Mesodermal cell (in vitro differentiated cells): ENCODE measurements around the gene HMG20B.

Experiments used
- H3K27ac ChIP-seq: 2 replicates; pipeline ENCODE4 v1.7.0; 2013; ENCODE audit warnings: mild to moderate bottlenecking, low read depth, low read length, moderate library complexity; ENCODE audit not compliant: severe bottlenecking
- H3K36me3 ChIP-seq: 2 replicates; pipeline ENCODE4 v1.7.1; 2013; ENCODE audit warnings: mild to moderate bottlenecking, low read length, moderate library complexity; ENCODE audit not compliant: control insufficient read depth, insufficient read depth
- H3K4me1 ChIP-seq: one replicate; pipeline ENCODE4 v1.7.1; 2013; ENCODE audit warnings: mild to moderate bottlenecking, low read length; ENCODE audit not compliant: insufficient read depth, control insufficient read depth, poor library complexity, severe bottlenecking
- H3K4me3 ChIP-seq: 2 replicates; pipeline ENCODE4 v1.7.0; 2013; ENCODE audit warnings: low read length, control low read depth, mild to moderate bottlenecking; ENCODE audit not compliant: insufficient read depth, poor library complexity, severe bottlenecking; ENCODE audit errors: extremely low read depth
- H3K9me3 ChIP-seq: 2 replicates; pipeline ENCODE4 v1.7.1; 2013; ENCODE audit warnings: mild to moderate bottlenecking, low read length, moderate library complexity; ENCODE audit not compliant: control insufficient read depth
- WGBS, 2 experiments: methylation state at CpG; one replicate each; pipeline ENCODE4 v1.1.5; 2013; ENCODE audit warnings: missing lambda C conversion rate in 2 of 2; ENCODE audit not compliant: insufficient coverage in 2 of 2; 5-methylcytosine and 5-hydroxymethylcytosine counted together

The HMG20B gene

DNA sequence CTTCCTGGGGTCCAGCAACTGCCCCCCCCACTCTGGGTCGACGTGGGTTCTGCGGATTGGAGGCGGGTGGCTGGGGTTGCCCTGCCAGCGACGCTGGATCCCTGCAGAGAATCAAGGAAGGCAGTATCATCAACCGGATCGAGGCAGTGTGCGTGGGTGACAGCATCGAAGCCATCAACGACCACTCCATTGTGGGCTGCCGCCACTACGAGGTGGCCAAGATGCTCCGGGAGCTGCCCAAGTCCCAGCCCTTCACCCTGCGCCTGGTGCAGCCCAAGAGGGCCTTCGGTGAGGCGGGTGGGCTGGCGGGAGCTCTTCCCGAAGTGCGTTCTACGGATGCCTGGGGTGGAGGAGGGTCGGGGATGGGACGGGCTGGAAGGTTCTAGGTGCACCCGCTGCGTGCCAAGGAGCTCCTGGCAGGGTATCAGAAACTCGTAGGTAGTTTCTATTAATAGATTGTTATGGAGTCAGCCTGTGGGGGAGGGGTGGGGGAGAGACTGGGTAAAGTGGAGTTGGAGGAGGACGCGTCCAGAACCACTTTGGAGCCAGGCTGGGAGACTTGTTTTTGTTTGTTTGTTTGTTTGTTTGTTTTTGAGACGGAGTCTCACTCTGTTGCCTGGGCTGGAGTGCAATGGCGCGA is 14.1 kb downstream of the HMG20B start:
- 73 to 74% methylated on average over 26 to 30 of the region's 31 CpGs for WGBS, 2 experiments
- H3K4me1 ChIP-seq: no peaks in the 10 kb centered on the region
- H3K27ac ChIP-seq: no peak overlapping the region
- H3K9me3 ChIP-seq: peaks cover 5% of the 10 kb centered on the region
- H3K36me3 ChIP-seq: no peaks in the 10 kb centered on the region
- H3K4me3 ChIP-seq: no peak overlapping the region

DNA sequence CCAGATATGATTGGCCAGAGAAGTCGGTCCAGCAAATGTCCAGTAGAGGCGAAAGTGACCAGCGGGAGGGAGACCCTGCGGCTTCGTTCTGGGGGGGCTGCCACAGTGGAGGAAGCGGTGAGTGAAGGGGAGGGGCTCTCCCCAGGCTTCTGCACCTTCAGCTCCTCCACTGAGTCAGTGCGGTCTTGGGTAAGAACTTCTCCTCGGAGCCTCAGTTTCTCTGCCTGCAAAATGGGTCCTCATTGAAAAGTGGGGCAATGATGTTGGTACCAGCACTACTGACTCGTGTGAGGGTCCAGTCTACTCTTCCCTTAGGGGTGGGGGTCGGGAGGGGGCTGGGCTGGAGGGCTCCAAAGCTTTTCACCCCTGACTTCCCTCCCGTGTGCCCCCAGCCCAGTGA is 16.7 kb downstream of the HMG20B start:
- 87% methylated on average over 7 of the region's 11 CpGs; no CpG with 5 or more reads in 1 of the 2 experiments for WGBS, 2 experiments
- Histone ChIP-seq H3K27ac (no peak overlapping the region), H3K4me1 (no peaks in the 10 kb centered on the region)

DNA sequence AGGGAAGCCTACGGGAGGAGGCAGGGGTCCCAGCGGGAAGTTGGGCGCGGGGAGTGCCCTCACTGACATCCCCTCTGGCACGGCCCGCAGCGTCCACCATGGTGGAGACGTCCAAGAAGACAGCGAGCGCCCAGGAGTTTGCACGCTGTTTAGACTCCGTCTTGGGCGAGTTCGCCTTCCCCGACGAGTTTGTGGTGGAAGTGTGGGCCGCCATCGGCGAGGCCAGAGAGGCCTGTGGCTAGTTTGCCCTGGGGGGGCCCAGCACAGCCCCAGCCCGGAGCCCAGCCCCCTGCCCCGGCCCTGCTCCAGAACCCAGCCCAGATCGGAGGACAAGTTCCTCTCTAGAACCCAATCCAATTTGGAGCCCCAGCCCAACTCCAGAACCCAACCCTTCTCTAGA is 17.2 kb downstream of the HMG20B start:
- Histone ChIP-seq H3K4me3 (no peak overlapping the region), H3K27ac (no peak overlapping the region)
- WGBS, 2 experiments: 93 to 95% methylated on average over 19 to 22 of the region's 22 CpGs

More for the DNA sequence above, 16.7 kb downstream of the HMG20B start:
- H3K36me3 ChIP-seq: no peaks in the 10 kb centered on the region
- H3K4me3 ChIP-seq: no peak overlapping the region
- peaks cover 5% of the 10 kb centered on the region for H3K9me3 ChIP-seq

DNA sequence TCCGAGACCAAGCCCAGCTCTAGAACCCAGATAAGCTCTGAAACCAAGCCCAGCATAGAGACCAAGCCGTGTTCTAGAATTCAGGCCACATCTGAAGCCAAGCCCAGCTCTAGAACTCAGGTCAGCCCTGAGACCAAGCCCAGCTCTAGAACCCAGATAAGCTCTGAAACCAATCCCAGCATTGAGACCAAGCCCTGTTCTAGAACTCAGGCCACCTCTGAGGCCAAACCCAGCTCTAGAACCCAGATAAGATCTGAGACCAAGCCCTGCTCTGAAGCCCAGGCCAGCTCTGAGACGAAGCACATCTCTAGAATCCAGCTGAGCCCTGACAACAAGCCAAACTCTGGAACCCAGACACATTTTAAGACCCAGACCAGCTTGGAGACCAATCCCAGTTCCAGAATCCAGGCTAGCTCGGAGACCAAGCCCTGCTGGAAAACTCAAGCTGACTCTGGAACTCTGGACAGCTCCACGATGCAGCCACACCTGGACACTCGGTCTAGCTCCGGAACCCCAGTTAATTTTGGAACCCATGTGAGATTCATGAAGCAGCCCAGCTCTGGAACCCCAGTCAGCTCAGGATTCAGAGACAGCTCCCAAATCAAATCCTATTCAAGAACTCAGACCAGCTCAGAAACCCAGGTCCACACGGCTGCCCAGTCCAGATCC is 18.4 kb downstream of the HMG20B start:
- H3K27ac ChIP-seq: no peak overlapping the region
- 91 to 92% methylated on average over 7 to 8 of the region's 8 CpGs for WGBS, 2 experiments
- H3K4me3 ChIP-seq: no peak overlapping the region
- no peaks in the 10 kb centered on the region for H3K36me3 ChIP-seq
- no peaks in the 10 kb centered on the region for H3K4me1 ChIP-seq
- H3K9me3 ChIP-seq: peaks cover 5% of the 10 kb centered on the region

More for the DNA sequence above, 17.2 kb downstream of the HMG20B start:
- Histone ChIP-seq H3K36me3 (no peaks in the 10 kb centered on the region), H3K9me3 (peaks cover 5% of the 10 kb centered on the region), H3K4me1 (no peaks in the 10 kb centered on the region)

DNA sequence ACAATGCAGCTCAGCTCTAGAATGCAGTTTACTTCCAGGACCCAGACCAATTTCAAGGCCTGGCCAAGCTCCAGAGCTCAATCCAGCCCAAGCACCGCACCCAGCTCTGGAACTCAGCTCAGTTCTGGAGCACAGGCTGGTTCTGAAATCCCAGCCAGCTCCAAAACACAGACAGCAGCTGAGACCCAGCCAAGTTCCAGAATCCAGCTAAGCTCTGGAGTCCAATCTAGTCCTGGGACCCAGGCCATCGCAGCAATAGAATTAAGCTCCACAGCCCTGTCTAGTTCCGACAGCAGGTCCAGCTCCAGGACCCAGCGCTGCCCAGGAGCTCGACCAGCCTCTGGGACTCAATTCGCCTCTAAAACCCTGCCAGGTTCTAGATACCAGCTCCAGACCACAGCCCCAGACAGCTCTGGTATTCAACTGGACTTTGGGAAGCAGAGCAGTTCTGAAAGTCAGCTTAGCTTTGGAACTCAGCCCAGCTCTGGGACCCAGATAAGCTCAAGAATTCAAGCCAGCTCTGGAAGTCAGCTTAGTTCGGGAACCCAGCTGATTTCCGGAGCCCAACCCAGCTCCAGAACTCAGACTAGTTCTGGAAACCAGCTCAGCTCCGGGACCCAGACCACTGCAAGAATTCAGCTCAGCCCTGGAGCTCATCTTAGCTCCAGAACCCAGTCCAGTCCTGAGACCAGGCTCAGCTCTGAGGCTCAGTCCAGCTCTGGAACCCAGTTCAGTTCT is 19.3 kb downstream of the HMG20B start:
- H3K27ac ChIP-seq: no peak overlapping the region
- H3K36me3 ChIP-seq: no peaks in the 10 kb centered on the region
- H3K4me1 ChIP-seq: no peaks in the 10 kb centered on the region
- no peak overlapping the region for H3K4me3 ChIP-seq
- H3K9me3 ChIP-seq: peaks cover 5% of the 10 kb centered on the region
- 82 to 86% methylated on average over 9 of the region's 9 CpGs for WGBS, 2 experiments

DNA sequence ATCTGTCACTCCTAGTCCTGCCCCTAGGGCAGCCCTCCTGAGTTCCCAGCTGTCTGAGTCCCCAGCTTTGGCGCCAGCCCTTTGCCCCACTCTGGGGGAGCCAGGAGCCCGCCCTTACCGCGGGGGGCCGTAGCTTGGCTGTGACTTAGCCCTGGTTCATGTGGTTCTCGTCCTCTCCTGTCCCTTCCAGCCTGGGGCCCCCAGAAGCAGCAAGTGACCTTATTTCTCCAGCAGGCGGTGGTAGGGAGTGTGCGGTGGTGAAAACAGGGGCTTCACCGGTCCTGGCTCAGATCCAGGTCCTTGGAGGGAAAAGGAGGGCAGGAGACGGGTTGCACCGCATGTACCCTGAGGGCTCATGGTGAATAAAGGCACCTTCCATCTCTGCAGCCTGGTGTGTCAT is 20.4 kb downstream of the HMG20B start:
- Histone ChIP-seq H3K4me3 (no peak overlapping the region), H3K9me3 (peaks cover 5% of the 10 kb centered on the region), H3K4me1 (no peaks in the 10 kb centered on the region), H3K36me3 (no peaks in the 10 kb centered on the region), H3K27ac (no peak overlapping the region)
- 35 to 53% methylated on average over 6 to 11 of the region's 11 CpGs for WGBS, 2 experiments

DNA sequence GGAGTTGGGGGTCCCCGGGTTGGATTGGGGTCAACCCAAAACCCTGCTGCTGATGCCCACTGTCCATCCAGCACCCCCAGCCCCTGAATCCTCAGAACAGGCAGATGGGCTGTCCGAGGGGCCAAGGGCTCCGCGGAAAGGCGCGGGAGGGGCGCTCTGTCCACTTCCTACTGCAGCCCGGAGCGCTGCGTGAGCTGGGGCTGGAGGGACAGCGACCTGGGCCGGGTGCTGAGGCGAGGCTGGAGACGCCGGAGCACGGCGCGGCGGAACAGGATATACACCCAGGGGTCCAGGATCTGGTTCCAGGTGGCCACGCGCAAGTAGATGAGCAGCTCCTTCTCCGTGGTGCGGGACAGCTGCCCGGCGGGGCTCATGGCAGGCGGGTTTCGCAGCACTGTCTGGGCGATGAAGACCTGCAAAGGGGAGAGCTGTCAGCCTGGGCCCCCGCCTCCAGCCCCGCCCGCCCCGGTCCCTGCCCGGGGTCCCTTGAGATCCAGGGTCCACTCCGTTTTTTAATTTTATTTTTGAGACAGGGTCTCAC is 22.8 kb downstream of the HMG20B start:
- Histone ChIP-seq H3K36me3 (no peaks in the 10 kb centered on the region), H3K9me3 (peaks cover 5% of the 10 kb centered on the region), H3K27ac (no peak overlapping the region), H3K4me1 (no peaks in the 10 kb centered on the region), H3K4me3 (no peak overlapping the region)
- WGBS, 2 experiments: 91% methylated on average over 30 to 34 of the region's 34 CpGs

DNA sequence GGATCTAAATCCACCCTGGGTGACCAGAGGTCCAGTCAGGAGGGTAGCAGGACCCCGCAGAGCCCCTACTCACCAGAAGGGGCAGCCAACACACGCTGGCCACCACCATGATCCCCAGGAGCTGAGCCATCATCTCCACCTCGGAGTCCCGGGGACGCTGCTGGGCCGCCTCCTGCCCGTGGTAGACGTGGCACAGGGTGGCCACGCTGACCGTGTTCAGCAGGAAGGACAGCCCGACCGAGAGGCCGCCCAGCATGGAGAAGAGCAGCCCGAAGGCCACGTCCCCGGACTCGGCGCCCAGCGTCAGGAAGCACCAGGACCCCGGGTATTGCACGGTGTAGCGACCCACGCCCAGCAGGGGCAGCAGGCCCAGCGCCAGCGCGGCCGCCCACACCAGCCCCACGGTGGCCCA is 27.0 kb downstream of the HMG20B start:
- Histone ChIP-seq H3K36me3 (no peaks in the 10 kb centered on the region), H3K4me3 (no peak overlapping the region), H3K4me1 (peaks cover 8% of the 10 kb centered on the region), H3K9me3 (no peaks in the 10 kb centered on the region), H3K27ac (no peak overlapping the region)
- WGBS, 2 experiments: 90 to 91% methylated on average over 27 to 28 of the region's 28 CpGs

DNA sequence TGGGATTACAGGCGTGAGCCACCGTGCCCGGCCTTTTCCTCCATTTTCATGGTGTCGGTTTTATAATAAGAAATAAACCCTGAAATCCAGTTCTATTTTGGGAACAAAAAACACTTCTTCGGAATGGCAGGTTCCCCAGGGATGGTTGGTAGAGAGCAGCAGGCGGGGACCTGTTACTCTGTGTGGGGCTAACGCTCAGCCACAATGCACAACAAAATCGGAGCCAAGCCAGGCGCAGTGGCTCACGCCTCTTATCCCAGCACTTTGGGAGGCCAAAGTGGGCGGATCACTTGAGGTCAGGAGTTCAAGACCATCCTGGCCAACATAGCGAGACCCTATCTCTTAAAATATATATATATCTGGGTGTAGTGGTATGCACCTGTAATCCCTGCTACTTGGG is 28.3 kb downstream of the HMG20B start:
- no peak overlapping the region for H3K27ac ChIP-seq
- no peaks in the 10 kb centered on the region for H3K9me3 ChIP-seq
- H3K36me3 ChIP-seq: no peaks in the 10 kb centered on the region
- peaks cover 8% of the 10 kb centered on the region for H3K4me1 ChIP-seq
- H3K4me3 ChIP-seq: no peak overlapping the region
- 91 to 100% methylated on average over 8 to 10 of the region's 12 CpGs for WGBS, 2 experiments

DNA sequence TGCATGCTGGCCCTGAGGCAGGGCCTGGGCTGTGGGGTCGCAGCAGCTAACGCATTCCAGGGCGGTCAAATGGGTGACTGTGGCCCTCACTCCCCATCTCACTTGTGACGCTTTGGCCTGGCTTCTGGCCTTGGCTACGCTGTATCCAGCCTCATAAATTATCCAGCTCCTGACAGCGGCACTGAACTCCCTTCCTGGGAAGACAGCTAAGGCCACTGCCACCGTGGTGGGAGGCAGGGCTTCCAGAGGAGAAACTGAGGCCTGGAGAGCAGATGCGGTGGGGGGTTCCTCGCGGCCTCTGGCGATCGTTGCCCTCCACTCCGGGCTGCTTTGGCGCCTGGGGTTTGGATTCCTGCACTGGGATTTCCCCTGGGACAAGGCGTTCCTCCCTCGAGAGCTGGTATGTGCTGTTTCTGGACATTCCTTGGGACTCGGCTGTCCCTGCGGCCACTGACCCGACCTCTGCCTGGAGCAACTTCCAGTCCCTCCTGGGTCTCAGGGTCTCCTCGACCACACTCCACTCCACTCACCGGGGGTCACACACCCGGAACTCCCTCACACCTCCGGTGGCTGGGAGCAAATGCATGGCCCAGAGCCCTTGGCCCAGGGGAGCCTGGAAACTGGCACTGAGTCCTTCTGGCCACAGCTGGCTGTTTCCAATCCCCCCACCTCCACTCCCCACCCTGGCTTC is 30.5 kb downstream of the HMG20B start:
- WGBS, 2 experiments: 83 to 91% methylated on average over 19 to 21 of the region's 23 CpGs
- H3K27ac ChIP-seq: no peak overlapping the region

More for the DNA sequence above, 30.5 kb downstream of the HMG20B start:
- Histone ChIP-seq H3K4me3 (no peak overlapping the region), H3K36me3 (no peaks in the 10 kb centered on the region), H3K9me3 (no peaks in the 10 kb centered on the region), H3K4me1 (peaks cover 18% of the 10 kb centered on the region)
